Pulmonary artery endothelial cell (primary cell): ENCODE data around the gene CACNG7. TPM values are rescaled to one million over a fixed set of nuclear protein-coding genes. Genes with fewer than 3 reads are reported as not detected.

Source experiments
- DNase-seq: peaks from one replicate; pipeline ENCODE4 v3.0.0-alpha.2; 2011; ENCODE audit warnings: low read depth, low spot score
- total RNA-seq: library from RNA; depleted of rRNA; stranded (reverse); fragments of >200 nt; gene quantifications from 2 replicates; pipeline ENCODE4 v1.2.3, GENCODE V29; 2014

Gene CACNG7
- total RNA-seq, 1 donor from 2014 or later: 0.13 TPM

DNA sequence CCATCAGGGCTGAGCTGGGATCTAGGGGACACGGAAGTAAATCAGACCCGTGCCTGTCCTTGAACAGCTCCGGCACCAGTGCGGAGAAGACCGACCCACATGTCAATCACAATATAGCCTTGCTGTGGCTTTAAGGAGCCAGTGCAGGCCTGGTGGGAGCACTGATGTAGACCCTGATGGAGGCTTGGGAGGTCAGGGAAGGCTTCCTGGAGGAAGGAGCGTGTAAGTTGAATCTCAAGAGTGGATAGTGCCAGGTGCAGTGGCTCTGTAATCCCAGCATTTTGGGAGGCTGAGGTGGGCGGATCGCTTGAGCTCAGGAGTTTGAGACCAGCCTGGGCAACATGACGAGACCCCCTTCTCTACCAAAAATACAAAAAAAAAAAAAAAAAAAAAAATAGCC is 42.9 kb downstream of the CACNG7 start:
- no peak for DNase-seq

DNA sequence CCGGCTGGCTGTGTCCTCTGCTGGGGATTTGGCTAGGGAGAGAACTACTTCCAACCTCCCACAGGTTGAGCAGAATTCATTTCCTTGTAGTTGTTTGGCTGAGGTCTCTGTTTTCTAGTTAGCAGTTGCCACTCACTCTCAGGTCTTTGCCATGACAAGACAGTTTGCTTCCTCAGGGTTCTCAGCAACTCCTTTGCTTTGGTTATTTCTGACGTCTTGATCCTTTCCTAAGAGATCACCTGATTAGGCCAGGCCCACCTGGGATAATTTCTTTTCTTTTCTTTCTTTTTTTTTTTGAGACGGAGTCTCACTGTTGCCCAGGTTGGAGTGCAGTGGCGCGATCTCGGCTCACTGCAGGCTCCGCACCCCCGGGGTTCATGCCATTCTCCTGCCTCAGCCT is 44.3 kb downstream of the CACNG7 start:
- no peak for DNase-seq

DNA sequence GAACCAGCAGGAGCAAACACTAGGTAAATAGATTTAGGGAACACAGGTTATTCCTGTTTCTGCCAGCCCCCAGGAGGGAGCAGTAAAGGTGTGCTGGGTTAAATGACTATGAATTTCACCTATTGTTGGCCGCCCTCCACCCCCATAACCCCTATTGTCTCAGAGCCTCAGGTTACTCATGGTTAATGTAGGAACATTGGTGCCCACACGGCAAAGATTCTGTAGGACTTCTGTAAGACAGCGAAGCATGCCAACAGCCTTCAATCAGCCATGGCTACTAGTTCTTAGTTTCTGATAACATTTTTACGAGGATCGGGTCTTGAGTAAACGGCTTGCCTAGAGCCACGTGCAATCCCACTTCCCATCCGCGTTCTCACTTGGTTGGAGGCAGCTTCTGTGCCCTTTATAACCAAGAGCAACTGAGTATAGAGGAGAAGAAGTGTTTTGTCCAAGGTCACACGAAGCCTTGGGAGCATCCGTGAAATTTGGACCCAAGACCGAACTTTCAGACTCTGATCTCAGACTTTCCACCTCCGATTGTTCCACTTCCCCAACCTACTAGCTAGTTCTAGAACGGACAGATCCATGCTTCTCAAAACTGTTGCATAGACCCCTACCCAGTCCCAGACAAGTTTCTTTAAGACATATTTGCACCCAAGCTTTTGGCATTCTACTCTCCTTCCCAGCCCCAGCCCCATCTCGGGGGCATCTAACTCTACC is 48.5 kb downstream of the CACNG7 start:
- no peak for DNase-seq

DNA sequence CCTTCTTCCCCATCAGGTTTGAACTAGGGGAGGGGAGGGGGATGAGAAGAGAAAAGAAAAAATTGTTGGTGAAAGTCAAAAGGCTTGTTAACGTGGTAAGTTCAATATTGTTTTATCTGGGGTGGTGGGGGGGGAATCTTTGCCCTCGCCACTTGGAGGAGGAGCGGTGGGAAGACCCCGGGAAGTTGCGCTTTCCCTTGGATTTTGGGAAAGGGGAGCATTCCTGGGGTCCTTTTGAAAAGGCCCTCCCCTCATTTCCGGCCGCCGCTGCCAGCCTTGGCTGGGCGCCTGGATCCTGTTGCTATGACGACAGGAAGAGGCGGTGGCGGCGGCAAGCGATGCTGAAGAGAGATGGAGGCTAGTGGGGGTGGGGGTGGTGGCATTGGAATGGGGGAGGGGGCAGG is 49.1 kb downstream of the CACNG7 start:
- DNase-seq: no peak

DNA sequence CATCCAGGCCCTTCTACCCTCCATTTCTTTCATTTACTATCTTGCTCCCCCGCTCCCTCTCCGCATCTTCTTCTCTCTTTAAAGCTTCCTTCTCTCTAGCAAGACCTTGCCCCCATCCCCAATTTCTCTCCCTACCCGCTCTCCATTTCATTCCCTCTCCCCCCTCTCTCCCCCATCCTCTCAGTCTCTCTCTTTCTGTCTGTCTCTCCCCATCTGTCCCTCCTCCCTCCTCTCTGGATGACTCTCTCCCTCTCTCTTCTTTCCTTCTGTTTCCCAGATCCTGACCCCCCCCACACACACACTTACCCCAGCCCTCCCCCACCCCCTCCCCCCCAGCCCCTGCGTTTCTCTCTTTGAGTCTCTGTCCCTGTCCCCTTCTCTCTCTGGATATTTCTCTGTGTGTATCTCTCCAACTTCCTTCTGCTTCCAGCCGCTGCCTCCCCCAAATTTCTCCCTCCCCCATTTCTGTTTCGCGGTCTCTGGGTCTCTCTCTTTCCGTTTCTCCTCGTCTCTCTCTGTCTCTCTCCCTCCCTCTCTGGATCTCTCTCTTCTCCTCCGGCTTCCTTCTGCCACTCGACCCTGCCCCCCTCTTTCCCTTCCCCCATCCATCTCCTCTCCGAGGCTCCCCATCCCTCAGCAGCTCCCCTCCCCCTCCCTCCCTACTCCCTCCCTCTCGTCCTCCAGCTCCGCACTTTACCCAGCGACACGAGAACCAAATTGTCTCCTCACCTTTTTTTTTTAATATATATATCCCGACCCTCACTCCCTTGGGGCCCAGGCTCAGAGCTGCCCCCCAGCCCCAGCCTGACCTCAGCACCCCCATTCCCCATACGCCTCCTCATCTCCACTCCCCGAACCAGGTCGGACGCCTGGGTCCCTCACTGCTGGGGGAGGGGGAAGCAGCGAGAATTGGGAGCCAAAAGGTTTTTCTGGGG is 50.0 kb downstream of the CACNG7 start:
- no peak for DNase-seq

DNA sequence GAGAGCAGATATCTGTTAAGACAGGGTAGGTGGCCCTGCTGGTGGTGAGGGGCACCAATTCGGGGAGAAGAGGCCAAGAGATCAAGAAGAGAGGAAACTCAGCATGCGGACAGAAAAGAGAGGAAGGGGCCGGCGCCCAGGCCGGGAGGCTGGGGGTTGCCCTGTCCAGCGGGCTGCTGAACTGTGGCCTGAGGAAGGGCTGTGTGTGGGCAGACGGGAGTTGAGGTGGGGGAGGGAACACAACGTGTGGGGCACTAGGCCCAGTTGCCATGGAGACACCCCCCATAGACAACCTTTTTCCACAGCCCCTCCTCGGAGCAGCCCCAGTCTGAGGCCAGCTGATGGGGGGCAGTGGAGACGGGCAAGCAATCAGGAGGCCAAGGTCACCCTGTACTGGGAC is 51.1 kb downstream of the CACNG7 start:
- DNase-seq: no peak

DNA sequence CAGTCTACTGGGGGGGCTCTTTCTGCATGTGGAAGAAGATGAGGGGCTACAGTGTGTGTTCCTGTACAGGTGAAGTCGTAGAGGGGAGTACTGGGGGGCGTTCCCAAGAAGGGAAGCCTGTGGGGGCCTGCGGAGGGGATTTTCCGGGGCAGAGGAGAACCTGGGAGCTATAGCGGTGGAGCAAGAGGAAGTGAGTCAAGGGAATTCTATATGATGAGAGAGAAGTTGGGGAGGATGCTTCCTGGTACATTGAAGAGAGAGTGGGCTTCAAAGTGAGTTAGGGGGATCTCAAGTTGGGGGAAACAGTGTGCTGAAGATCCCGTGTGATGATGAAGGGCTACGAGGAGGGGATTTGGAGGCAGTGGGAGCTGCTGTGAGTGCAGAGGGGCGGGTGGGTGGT is 51.8 kb downstream of the CACNG7 start:
- DNase-seq: no peak

DNA sequence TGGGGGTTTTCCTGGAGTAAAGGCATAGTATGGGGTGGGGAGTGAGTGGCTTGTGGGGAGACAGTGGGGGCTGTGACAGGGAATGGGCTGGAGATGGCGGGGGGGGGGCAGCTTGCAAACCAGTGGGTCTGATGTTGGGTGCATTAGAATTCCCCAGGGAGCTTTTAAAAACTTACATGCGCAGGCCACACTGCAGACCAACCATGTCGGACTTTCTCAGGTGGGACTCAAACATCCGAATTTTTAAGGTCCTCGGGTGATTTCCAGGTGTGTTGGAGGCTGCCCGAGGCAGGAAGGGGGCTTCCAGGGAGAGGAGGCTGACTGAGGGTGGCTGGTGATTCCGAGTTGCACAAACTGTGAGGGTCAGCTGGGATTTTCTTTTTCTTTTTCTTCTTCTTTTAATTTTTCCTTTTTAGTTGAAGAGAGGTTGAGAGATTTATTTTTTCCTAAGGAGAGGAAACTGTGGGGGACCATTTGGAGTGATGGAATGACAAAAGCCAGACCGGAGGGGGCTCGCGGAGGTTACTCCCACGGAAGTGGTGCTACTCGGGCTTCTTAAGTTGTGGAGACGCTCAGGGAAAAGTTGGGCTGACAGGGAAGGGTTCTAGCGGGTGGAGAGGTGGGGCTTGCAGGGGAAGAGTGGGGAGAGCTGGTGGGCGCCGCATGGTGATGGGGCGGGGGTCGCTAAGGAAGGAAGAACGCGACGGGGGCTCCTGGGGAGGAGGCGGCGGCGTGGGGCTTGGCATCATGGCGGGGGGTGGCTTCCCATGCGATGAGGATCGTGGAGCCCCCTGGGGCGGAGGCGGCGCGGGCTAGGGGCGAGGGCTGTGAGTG is 52.7 kb downstream of the CACNG7 start:
- no peak for DNase-seq

DNA sequence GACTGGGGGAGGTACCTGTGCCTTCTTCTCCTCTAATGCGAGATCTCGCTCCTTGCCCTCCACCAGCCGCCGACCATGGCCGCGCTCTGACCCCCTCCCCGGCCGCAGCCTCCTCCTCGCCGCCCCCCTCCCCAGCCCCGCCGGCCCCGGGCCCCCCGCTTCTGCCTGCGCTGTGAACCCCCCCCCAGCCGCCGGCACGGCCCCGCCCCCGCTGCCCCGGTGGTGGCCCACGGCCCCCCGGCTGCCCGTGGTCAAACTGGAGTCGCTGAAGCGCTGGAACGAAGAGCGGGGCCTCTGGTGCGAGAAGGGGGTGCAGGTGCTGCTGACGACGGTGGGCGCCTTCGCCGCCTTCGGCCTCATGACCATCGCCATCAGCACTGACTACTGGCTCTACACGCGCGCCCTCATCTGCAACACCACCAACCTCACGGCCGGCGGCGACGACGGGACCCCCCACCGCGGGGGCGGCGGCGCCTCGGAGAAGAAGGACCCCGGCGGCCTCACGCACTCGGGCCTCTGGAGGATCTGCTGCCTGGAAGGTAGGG is 53.9 kb downstream of the CACNG7 start, which contains the start of gene CACNG8:
CACNG8 (plus strand) TSS at position 51 of the 545 bp plus-strand sequence.
- no peak for DNase-seq

DNA sequence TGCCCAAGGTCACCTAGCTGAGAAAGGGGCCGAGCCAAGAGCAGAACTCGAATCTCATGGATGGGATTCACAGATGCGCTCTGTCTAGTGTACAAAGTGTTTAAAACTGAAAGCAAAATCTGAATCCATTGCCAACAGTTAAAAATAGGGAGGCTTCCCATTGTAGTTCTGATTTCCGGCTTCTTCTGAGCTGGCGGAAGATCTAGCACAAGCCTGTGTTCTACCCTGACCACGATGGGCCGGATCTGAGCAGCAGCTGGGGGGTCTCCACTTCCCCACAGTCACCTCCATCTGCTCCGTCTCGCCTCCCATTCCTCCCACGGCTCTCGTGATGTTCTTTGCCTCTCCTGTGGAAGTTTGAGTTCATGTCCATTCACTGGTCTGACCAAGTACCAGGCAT is 56.0 kb downstream of the CACNG7 start:
- DNase-seq: no peak

DNA sequence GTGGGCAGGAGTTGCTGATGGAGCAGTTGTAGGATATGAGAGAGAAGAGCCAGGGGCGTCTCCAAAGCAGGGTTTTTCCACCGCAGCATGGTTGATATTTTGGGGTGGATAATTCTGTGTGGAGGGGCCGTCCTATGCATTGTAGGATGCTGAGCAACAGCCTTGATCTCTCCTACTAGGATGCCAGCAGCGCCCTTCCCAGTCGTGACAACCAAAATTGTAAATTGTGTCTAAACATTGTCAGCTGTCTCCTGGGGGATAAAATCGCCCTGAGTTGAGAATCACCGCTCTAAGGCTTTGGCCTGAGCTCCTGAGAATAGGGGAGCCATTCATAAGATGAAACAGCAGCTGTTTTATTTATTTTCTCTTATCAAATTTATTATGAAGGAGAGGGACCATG is 57.9 kb downstream of the CACNG7 start:
- DNase-seq: no peak

DNA sequence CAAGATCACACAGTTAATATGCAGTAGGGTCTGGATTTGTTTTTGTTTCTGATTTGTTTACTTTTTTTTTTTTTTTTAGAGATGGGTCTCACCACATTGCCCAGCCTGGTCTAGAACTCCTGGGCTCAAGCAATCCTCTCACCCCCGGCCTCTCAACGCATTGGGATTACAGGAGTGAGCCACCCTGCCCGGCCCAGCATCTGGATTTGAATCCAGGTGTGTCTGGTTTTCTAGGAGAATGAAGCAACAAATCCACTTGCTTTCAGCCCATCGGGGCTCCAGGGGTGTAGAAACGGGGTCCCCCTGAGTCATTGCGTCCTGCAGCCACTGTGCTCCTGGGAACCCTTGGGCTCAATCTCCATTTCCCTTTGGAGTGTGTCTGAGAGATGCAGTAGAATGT is 60.3 kb downstream of the CACNG7 start:
- no peak for DNase-seq

DNA sequence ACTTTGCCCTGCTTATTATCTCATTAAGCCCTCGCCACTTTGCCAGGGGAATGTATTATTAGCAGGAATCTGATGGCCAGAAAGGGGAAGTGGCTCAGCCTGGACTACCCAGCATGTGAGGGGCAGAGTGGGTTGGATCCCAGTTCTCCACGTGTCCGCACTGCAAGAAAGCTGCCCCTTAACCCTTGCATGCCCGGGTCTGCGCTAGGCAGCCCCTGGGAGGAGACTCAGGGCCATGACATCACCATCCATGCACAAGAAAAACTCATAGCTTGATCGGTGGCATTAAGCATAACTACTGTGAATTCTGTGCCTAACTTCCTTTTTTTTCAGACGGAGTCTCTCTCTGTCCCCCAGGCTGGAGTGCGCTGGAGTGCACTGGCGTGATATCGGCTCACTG is 62.6 kb downstream of the CACNG7 start:
- DNase-seq: no peak

DNA sequence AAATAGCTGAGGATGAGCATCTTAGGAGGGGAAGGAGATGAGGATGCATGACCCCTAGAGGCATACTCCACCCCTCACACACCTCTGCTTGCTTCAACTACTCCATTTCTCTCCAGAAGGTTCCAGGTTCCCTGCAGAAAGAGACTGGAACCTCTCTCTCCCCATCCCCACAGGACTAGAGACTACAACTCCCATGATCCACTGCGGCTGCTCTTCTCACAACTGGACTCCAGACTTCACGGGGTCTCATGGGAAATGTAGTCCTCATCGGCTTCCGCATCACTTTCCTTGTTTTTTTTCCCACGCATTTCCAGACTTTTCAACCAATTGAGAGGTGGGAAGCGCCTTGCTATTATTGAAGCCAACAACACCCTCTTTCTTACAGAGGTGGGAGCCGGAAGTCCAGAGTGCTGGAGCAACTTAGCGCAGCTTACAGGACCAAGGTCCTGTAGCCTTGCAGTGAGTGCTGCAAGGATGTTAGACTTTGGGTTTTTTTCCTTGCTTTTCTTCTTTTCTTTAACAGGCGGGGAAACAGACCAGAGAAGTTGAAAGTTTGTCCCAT is 68.4 kb downstream of the CACNG7 start:
- DNase-seq: peak; percentile 71

DNA sequence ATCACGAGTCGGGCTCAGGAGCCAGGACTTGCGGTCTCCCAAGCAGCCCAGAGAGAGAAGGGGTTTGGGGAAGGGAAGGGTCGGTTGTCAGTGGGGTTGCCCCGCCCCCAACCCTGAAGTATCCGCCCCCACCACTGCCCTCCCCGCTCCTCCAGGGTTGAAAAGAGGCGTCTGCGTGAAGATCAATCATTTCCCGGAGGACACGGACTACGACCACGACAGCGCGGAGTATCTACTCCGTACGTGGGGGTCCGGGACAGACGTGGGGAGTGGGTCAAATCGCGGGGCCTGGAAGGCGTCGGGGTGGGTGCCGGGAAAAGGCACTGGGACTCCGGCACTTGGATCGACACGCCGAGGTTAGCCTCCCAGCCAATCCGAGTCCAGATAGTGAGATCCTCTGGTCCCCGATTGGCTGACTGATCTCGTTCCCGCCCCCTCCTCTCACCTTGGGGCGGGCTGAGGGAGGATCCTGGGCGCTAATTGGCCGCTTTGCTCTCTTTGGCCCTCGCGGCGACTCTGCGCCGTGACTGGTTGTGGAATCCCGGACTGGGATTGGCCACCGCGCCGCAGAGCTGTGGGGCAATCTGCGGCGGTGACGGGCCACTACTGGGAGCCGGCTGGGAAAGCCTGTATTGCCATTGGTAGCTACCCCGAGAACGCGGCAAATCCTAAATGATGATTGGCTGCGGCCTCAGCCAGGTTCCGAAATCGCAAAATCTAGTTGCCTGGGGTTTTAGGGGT is 69.1 kb downstream of the CACNG7 start:
- peak; percentile 95 for DNase-seq

DNA sequence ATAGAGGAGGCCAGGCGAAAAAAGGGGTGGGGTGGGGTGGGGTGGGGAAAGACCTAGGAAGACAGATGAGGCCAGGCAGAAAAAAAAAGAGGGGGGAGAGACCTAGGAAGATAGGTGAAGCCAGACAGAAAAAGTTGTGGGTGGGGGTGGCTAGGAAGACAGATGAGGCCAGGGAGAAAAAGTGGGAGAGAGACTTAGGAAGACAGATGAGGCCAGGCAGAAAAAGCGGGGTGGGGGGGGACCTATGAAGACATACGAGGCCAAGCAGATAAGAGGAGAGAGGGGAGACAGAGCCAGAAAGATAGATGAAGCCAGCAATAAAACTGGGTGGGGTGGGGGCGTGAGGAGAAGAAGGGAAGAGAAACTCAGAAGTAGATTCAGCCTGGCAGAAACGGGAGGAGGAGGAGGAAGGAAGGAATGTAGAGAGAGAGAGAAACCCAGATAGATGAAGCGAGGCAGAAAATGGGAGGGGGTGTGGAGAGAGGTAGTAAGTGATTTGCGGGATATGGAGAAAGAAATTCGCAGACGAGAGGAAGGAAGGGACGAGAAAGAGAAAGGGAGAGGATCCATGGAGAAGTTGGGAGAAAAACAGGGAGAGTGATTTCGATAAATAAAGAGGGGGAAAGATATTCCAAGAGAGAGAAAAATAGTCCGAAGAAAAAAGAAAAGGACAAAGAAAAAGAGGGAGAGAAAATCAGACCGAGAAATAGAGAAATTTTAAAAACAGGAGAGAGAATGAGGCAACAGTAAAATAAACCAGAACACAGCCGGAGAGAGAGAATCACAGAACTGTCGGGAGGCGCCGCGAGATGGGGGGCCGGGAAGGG is 70.1 kb downstream of the CACNG7 start:
- DNase-seq: no peak

DNA sequence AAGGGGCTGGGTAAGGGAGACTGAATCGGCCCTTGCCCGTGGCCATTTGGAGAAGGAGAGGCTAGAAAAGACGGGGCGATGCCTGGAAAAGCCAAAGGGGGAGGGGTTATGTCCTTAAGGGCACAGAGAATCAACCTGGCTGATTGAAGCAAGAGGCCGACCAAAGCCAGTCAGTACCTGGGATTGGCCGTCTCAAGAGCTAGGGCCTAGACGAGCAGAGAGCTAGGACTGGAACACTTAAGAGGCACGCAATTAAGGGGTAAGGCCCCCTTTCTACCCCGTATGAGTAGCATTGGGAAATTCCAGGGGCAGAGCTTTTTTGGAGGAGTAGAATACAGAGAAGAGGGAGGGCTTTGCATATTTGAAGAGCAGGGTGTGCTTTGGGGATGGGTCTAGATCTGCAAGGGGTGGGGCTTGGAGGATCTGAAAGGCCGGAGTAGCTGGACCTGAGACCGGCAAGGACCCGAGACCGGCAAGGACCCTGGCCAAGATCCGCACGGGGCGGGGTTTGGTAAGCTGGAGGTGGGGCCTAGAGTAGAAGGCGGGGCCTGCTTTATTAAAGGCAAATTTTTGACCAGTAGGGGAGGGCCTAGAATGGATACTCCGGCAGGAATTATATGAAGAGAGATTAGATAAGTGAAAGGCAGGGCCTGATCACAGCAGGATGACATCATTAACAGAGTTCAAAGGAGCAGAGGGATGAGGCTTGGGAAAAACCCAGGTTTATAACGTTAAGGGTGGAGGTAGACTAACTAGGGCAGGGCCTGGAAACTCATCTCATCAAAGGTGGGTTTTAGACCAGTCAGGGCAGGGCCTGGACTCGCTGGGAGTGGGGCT is 71.7 kb downstream of the CACNG7 start:
- DNase-seq: peak; percentile 75

DNA sequence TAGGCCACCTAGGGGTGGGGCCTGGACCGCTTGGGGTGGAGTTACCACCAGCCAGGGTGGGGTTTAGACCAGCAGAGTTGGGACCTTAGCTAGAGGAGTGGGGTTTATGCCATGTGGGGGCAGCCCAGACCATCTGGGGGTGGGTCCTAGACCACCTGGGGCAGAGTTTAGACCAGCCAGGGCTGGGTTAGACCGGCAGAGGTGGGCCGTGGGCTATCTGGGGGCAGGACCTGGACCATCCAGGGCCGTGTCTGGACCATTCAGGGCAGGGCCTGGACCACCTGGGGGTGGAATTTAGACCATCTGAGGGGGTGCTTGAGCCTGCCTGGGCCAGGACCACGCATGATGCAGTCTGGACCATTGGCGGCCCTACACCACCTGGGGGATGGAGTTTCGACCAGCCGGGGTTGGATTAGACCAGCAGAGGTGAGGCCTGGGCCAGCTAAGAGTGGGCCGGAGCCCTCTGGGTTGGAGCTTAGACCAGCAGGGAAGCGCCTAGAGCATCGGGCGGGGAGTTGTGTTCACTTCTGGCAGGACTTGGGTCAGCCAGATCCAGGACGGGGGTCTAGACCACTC is 72.4 kb downstream of the CACNG7 start:
- no peak for DNase-seq
